ENCODE data around the gene HVCN1. TPM values are rescaled to one million over a fixed set of nuclear protein-coding genes. Genes with fewer than 3 reads are reported as not detected.

Gene HVCN1
- polyA plus RNA-seq, 1 experiment = 3.9 TPM

GRCh38 chr12:110677982-110678381, 10.9 kb downstream of the HVCN1 start:
- TF ChIP-seq CTCF (IDR thresholded peaks at IDR 0.05; ENCODE audit: insufficient read depth, low read depth, low read length) = no peak
- Histone ChIP-seq H3K27me3 (ENCODE audit: control insufficient read depth, insufficient read depth, low read length) (no peaks in the 10 kb centered on the region), H3K36me3 (ENCODE audit: control insufficient read depth, insufficient read depth, low read length) (no peaks in the 10 kb centered on the region), H3K4me3 (ENCODE audit: low read depth, low read length) (no peak overlapping the region)
- no peak for DNase-seq (ENCODE audit: low read depth)
- CTCF ChIA-PET = no interaction called here
- POLR2A ChIA-PET = no interaction called here

DNA sequence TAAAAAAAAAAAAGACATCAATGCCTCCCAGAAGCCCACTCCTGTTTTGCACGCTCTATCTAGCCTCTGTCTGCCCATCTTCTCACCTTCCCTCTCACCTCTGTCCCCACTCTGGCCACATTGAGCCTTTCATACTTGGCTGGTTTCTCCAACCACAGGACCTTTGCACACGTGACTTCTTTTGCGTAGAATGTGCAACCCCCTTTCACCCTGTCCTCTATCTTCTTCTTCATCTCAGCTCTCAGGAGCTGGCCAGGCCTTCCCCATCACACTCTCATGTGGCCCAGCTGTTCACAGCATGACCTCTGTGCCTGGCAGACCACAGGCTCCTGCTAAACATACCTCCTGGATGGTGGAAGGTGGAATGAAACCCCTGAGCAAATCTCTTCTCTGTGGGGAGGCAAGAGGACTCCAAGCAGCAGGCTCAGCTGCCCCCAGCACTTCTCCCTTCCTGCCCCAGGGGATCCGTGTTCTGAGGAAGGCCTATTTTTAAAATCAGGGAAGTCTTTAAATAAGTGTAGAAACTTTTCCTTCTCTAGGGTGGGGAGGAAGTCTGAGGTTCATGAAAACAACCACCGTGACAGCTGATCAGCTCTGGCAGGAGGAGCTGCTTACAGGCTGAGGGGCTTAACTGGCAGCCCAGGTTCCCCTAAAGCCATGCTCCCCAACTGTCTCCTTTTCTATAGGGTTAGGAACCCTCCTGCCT, 11.6 kb downstream of the HVCN1 start:
- Histone ChIP-seq H3K36me3 (ENCODE audit: control insufficient read depth, insufficient read depth, low read length) (no peaks in the 10 kb centered on the region), H3K4me3 (ENCODE audit: low read depth, low read length) (no peak overlapping the region), H3K27me3 (ENCODE audit: control insufficient read depth, insufficient read depth, low read length) (no peaks in the 10 kb centered on the region)
- DNase-seq (ENCODE audit: low read depth) = no peak
- TF ChIP-seq CTCF (IDR thresholded peaks at IDR 0.05; ENCODE audit: insufficient read depth, low read depth, low read length) = no peak
- ChIA-PET POLR2A (no interaction called here), CTCF (no interaction called here)

GRCh38 chr12:110676171-110676570, 12.7 kb downstream of the HVCN1 start:
- H3K27me3 ChIP-seq (ENCODE audit: control insufficient read depth, insufficient read depth, low read length) = no peaks in the 10 kb centered on the region
- ChIA-PET POLR2A (interaction anchor here (0.8 kb wide), 1 partner anchor 64 kb away, joined by 4 read pairs; no protein-coding TSS in a partner anchor), CTCF (no interaction called here)
- H3K36me3 ChIP-seq (ENCODE audit: control insufficient read depth, insufficient read depth, low read length) = no peaks in the 10 kb centered on the region
- no peak for TF ChIP-seq CTCF (IDR thresholded peaks at IDR 0.05; ENCODE audit: insufficient read depth, low read depth, low read length)
- H3K4me3 ChIP-seq (ENCODE audit: low read depth, low read length) = no peak overlapping the region
- DNase-seq (ENCODE audit: low read depth) = no peak

GRCh38 chr12:110670161-110670701, 18.7 kb downstream of the HVCN1 start:
- Histone ChIP-seq H3K4me3 (ENCODE audit: low read depth, low read length) (no peak overlapping the region), H3K27me3 (ENCODE audit: control insufficient read depth, insufficient read depth, low read length) (no peaks in the 10 kb centered on the region), H3K36me3 (ENCODE audit: control insufficient read depth, insufficient read depth, low read length) (no peaks in the 10 kb centered on the region)
- ChIA-PET CTCF (no interaction called here), POLR2A (no interaction called here)
- TF ChIP-seq CTCF (IDR thresholded peaks at IDR 0.05; ENCODE audit: insufficient read depth, low read depth, low read length) = no peak
- DNase-seq (ENCODE audit: low read depth) = no peak

DNA sequence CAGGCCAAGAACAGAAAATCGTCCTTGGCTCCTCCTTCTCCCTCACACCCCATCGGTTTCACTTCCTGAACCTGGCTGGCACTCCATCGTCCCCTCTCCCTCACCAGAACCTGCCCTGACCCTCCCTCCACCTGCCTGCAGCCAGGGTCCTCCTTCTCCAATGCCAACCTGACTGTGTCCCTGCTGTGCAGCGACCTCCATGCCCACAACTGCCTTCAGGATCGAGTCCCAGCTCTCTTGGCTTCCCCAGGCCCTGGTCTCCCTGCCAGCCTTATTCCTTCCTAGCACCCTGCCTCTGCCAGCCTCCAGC, 19.8 kb downstream of the HVCN1 start:
- Histone ChIP-seq H3K36me3 (ENCODE audit: control insufficient read depth, insufficient read depth, low read length) (no peaks in the 10 kb centered on the region), H3K27me3 (ENCODE audit: control insufficient read depth, insufficient read depth, low read length) (no peaks in the 10 kb centered on the region), H3K4me3 (ENCODE audit: low read depth, low read length) (no peak overlapping the region)
- CTCF ChIA-PET = no interaction called here
- POLR2A ChIA-PET = no interaction called here
- no peak for TF ChIP-seq CTCF (IDR thresholded peaks at IDR 0.05; ENCODE audit: insufficient read depth, low read depth, low read length)
- DNase-seq (ENCODE audit: low read depth) = no peak

Data from BJ (cell line).